ENCODE measurements around the gene ACER3. TPM values are rescaled to one million over a fixed set of nuclear protein-coding genes. Genes with fewer than 3 reads are reported as not detected.

The ACER3 gene
- total and polyA plus RNA-seq, 11 donors, result 3.2 to 17.0 (median 9.8) TPM

- H3K27ac ChIP-seq, result peak overlapping the region; percentile 54 to 87 (median 76)
- H3K4me3 ChIP-seq, result peak overlapping the region in 1 of 12 donors; percentile 4
- ATAC-seq (peak; percentile 83 to 98 (median 96)), DNase-seq (peak; percentile 83 to 92 (median 86))
- H3K27me3 ChIP-seq, result no peaks in the 10 kb centered on the region
- intact Hi-C loops (cut with DNase I), result no loop called here
- no peaks in the 10 kb centered on the region for H3K36me3 ChIP-seq
- peak in 1 of 2 donors; percentile 32 for TF ChIP-seq POLR2A (IDR thresholded peaks at IDR 0.05)
- peak in 10 of 12 donors; percentile 9 to 67 (median 26) for TF ChIP-seq CTCF (IDR thresholded peaks at IDR 0.05)
- WGBS, 4 donors, result 54 to 72% (median 61%) methylated on average over 10 to 11 of the region's 11 CpGs
- peaks cover 0 to 30% (median 20%) of the 10 kb centered on the region in 12 donors for H3K4me1 ChIP-seq
- H3K9me3 ChIP-seq, result peaks cover 0 to 6% (median 0%) of the 10 kb centered on the region in 12 donors
These were observed 212.7 kb downstream of the ACER3 start for GRCh38 chr11:77073328-77074001.

- TF ChIP-seq POLR2A (IDR thresholded peaks at IDR 0.05) (no peak), CTCF (IDR thresholded peaks at IDR 0.05) (no peak)
- ATAC-seq (no peak), DNase-seq (peak in 1 of 5 donors; percentile 20)
- 88 to 97% (median 96%) methylated on average over 5 of the region's 5 CpGs for WGBS, 4 donors
- H3K27ac ChIP-seq, result peak overlapping the region; percentile 54 to 87 (median 76)
- no peak overlapping the region for H3K4me3 ChIP-seq
- H3K27me3 ChIP-seq, result no peaks in the 10 kb centered on the region
- peaks cover 0 to 8% (median 0%) of the 10 kb centered on the region in 12 donors for H3K9me3 ChIP-seq
- H3K4me1 ChIP-seq, result peaks cover 0 to 30% (median 20%) of the 10 kb centered on the region in 12 donors
- no peaks in the 10 kb centered on the region for H3K36me3 ChIP-seq
- intact Hi-C loops (cut with DNase I), result no loop called here
These were observed 213.5 kb downstream of the ACER3 start for GRCh38 chr11:77074205-77074604.

GRCh38 chr11:77074626-77075221 lies 214.0 kb downstream of the ACER3 start:
- H3K36me3 ChIP-seq, result no peaks in the 10 kb centered on the region
- DNase-seq (no peak), ATAC-seq (no peak)
- peaks cover 0 to 30% (median 20%) of the 10 kb centered on the region in 12 donors for H3K4me1 ChIP-seq
- H3K27ac ChIP-seq, result peak overlapping the region in 9 of 12 donors; percentile 60 to 87 (median 78)
- H3K4me3 ChIP-seq, result no peak overlapping the region
- intact Hi-C loops (cut with DNase I), result no loop called here
- H3K9me3 ChIP-seq, result peaks cover 0 to 8% (median 0%) of the 10 kb centered on the region in 12 donors
- TF ChIP-seq POLR2A (IDR thresholded peaks at IDR 0.05) (no peak), CTCF (IDR thresholded peaks at IDR 0.05) (no peak)
- H3K27me3 ChIP-seq, result no peaks in the 10 kb centered on the region
- 79 to 94% (median 93%) methylated on average over 13 to 15 of the region's 15 CpGs for WGBS, 4 donors

GRCh38 chr11:77075425-77075905 lies 214.7 kb downstream of the ACER3 start:
- Histone ChIP-seq H3K4me3 (no peak overlapping the region), H3K4me1 (peaks cover 0 to 30% (median 20%) of the 10 kb centered on the region in 12 donors), H3K27ac (peak overlapping the region in 1 of 12 donors; percentile 87), H3K9me3 (peaks cover 0 to 8% (median 0%) of the 10 kb centered on the region in 12 donors), H3K36me3 (no peaks in the 10 kb centered on the region), H3K27me3 (no peaks in the 10 kb centered on the region)
- no peak for TF ChIP-seq CTCF (IDR thresholded peaks at IDR 0.05)
- no peak for TF ChIP-seq POLR2A (IDR thresholded peaks at IDR 0.05)
- WGBS, 4 donors, result 87 to 98% (median 95%) methylated on average over 3 to 5 of the region's 5 CpGs
- DNase-seq (no peak), ATAC-seq (no peak)
- intact Hi-C loops (cut with DNase I), result no loop called here

Data from heart left ventricle (tissue), 16 donors.